ENCODE measurements around the gene PPT2.
"Not testable (repeated sequence)": the region's sequence is repeated elsewhere in the genome, so short reads cannot be mapped to it uniquely, and the experiment has no call there.

PPT2 gene

DNA sequence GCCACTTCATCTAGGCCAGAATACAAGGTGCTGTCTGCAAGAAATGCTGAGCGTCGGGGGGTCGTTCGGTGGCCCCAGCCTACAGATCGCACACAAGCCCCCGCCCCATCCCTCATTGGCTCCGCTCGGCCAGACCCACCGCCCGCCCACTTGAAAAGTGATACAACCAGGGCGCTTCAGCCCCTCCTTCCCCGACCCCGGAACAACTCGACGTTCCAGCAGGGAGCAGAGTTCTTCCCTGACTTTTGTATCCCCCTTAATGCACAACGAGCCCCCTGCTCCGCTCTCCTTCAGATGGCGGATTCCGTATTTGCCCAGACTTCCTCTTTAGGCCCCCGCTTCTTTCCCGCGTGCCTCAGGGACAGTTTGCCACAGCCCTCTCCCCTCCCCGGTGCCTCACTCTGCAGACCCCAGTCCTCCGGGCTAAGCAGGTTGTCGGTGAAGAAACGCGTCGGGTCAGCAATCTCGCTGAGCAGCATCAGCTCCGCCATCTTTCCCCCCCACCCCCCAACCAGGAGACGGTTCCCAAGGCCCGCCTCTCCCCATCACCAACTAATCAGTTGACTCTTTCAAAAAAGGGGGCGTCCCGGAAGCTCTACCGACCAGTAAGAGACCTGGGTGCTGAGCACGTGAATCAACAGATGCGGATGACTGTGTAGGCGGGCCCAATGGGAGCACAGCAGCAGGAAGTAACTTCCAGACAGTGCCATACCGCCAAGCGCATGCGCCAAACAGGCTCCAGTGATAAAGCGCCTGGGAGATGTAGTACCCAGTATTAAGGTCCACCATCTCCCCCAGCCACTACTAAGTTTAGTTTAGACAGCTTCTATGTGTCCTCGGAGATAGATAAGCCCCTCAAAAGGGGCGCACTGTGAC lies 26.0 kb upstream of the PPT2 start, which contains the start of gene ATF6B:
Gene ATF6B (minus strand): TSS at position 530 of the 876 bp plus-strand sequence. CDS start 39 bp downstream, at position 491.
- peak; percentile 98 to 100 for DNase-seq

DNA sequence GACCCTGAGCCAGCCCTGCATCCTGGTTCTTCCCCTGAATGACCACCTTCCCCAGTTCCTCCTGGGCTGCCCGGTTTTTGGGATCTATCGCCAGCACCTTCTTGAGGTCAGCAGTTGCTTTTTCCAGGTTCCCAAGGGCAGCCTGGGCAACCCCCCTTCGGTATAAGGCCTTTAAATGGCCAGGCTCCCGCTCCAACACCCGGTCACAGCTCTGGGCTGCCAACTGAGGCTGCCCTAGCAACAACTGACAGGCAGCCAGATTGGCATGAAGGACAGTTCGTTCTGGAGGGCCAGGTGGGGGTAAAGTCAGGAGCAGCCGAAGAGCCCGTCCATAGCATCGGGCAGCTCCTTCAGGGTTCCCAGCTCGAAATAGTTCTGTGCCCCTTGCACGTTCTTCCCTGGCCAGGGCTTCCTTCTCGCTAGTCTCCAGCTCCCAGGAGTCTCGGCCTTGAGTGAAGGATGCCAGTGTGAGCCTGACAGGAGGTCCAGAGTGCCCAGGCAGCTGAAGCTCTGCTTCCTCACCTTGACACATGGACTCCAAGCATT lies 25.1 kb upstream of the PPT2 start:
- no peak for DNase-seq

DNA sequence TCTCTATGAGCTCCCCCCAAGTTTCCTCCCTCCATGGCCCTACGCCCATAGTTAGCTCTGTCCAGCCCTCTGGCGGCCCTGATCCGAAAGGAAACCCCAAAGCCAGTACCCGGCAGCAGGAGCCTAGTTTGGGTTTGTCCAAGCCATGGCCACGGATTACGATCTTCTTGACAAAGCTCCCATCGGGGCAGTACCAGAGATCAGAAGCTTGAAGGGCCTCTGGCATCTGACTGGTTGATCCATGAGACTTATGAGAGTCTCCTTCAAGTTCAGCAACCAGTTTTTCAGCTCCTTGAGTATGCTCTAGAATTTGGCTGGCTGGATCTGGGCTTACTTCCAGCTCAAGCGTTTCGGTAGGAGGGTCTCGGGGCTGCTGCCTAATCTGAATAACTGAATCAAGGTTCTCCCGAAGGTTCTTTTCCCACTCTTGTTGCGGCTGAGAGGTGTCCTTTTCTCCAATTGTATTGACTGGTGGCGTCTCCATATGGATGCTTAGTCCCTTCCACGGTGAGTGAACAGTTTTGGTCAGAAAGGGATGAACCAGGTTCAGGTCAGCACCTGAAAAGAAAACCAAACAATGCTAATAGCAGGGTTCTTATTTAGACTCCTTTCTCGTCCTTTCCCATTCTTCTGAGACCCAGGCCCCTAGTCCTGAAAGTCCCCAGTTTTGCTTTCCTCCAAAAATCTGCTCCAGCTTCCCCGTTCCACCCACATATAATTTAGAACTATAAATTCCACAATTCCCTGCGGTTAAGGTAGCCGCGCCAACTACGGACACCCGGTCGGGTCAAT lies 24.4 kb upstream of the PPT2 start:
- no peak for DNase-seq

DNA sequence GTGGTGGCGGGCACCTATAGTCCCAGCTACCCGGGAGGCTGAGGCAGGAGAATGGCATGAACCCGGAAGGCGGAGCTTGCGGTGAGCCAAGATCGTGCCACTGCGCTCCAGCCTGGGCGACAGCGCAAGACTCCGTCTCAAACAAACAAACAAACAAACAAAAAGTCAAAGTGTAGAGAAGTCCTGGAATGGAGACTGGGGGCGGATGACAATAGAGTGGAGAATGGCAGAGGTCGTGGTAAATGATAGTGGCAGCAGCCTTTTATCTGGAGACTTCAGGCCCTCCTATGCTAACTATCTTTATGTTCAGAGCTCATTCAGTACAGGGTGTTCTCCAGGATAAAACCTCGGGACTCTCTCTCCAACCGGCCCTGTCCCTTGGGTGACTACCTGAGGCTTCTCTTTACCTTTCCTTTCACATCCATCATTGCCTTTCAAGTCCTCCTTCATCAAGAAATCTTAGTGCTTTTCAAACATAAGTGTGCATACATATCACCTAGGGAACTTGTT lies 22.4 kb upstream of the PPT2 start:
- DNase-seq = no peak

DNA sequence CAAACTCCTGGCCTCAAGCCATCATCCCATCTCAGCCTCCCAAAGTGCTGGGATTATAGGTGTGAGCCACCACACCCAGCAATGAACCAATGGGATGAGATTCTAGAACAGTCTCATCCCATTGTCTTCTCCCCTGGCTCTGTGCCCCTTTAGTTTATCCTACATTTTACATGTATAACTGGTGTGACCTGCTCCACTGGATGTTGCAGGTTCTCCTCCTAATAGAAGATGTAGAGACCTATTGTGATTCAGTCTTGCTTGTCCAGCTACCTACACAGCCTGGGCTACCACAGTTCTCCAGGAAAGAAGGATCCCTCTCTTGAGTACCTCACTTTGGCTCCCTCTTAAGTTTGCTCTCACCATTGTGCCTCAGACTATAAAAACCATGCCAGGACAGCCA lies 21.8 kb upstream of the PPT2 start:
- no peak for DNase-seq

DNA sequence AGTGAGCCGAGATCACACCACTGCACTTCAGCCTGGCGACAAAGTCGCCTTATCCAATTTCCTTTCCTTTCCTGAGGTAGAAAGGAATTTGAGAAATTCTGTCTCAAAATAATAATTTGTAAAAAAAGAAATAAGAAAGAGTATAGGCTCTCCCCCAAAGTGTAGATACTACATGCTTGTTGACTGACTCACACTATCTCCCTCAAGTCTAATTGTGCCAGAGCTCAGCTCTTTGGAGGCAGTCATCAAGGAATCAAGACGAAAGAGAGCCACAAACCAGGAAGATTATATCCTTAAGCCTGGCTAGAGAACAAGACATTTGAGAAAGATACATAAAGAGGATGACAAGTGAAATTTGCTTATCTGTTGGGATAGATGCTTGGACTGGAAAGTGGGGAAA lies 20.2 kb upstream of the PPT2 start:
- no peak for DNase-seq

DNA sequence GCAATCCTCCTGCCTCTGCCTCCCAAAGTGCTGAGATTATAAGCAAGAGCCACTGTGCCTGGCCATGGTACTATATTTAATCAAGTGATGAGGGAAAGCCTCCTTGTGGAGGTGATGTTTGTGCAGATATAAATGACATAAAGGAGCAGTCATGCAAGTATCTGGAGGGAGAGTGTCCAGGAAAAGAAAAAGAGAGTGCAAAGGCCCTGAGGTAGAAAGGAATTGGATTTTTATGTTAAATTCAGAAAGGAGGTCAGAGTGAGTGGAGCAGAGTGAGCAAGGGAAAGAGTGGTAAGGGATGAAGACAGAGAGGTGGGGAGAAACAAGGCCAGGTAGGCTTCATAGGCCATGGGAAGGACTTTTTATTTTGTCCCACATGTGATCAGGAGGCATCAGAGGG lies 16.5 kb upstream of the PPT2 start:
- DNase-seq = no peak

DNA sequence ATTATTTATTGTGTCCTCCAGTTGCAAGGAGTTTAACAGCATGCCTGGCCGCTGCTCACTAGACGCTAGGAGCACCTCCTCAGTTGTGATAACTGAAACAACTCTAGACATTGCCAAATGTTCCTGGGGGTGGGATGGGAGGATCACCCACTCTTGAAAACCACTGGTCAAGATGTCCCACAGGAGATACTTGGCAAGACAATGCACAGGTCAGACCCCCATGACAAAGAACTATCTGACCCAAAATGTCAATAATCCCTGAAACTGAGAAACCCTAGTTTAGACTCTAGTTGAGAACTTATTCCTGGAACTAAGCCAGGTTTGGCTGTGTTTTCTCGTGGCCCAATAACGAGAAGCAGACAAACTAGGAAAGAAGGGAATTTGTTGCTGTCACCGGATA lies 14.4 kb upstream of the PPT2 start:
- no peak for DNase-seq

DNA sequence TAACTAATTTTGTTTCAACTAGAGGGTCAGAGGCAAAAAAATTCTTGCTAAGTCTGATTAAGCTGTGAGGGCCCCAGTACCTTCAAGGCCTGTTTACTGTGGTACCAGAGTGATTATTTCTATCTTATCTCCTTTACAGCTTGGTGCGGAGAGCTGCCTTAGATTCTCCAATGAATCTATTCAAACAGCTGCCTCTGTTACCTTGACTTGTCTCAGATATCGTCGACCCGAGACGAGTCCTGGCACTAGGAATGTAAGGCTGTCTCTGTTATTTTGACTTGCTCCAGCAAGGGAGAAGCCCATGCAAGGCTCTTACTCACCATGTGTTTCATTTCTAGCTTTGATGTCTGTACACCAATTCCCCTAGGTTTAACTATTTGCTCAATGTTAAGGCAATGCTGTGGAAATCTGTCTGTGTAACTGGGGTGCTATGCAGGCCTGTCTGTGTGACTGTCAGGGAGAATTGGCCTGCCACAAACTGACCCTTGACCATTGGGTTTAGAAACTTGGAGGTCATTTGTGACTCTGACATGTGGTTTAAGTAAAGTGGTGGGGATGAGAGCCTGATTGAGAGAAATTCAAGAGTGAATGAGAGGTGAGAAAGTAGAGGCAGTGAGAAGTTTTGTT lies 13.4 kb upstream of the PPT2 start:
- no peak for DNase-seq

DNA sequence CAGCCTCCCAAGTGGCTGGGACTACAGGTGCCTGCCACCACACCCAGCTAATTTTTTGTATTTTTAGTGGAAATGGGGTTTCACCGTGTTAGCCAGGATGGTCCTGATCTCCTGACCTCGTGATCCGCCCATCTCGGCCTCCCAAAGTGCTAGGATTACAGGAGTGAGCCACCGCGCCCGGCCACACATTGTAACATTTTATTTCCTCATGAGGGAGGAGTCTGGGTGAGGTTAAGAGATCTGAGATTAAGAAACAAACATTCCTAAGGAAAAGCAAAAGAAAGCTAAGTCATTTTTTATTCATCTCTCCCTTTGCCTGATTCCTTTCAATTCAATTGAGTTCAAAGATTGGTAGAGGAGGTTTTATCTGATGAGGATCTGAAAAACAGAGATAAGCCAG lies 9.7 kb upstream of the PPT2 start:
- DNase-seq = not testable (repeated sequence)

DNA sequence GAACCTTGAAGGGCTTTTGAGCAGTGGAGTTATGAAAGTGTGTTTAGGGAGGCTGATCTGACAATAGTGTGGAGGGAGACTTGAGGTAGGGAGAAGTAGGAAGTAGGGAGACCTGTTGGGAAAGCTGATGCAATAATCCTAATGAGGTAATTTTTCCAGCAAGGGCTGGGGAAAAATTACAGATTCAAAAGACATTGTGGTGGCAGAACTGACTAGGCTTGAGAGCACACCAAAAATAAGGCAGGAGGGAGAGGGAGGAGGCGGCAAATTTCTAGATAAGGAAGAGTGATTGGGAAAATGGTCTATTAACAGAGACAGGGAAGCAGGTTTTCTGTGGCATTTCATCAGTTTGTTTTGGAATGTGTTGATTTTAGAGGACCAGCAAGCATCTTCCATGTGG lies 7.7 kb upstream of the PPT2 start:
- DNase-seq = no peak

DNA sequence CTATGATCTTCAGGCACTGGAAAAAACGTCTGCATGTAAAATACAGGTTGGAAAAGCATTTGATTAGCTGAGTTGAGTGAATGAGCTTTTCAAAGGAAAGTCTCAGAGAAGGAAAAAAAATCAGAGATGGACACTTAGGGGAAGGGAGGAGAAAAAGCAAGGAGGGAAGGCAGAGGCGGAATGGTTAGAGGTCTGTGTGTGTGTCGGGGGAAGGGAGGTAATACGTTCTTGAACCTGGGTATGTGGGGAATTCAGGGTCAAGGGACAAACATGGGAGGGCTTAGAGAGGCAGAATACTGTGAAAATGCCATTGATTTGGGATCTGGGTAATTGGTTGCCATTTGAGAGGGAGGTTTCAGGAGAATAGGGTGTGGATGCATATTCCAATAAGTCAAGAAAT lies 7.3 kb upstream of the PPT2 start:
- no peak for DNase-seq

DNA sequence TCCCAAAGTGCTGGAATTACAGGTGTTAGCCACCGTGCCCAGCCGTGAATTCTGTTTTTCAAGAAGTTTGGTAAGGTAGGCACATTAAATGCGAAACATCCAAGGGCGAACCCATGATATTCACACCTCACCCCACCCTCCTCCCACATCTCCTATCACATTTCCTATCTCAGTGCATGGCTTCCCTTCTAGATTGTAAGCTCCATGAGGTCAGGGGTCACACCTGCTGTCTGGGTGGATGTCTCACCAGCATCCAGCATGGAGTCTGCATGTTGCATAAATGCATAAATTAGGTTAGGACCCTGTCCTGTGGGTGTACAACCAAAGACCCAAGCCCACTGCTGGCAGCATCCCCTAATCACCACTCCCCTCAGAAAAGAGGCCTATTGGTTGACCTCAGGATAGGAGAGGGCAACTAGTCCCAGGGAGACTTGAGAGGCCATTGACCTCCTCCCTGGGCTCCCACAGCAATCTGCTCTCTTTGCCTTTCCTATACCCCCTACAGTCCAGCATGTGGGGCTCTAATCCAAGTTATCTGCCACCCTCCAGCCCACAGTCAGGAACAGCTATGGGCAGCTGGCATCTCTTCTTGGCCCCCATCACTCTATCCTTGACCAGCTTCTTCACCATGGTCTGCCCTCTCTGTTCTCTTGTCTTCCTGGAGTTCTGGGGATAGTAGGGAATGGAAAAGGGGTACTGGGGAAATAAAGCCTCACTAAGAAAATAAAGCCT lies 6.4 kb upstream of the PPT2 start:
- DNase-seq = no peak

DNA sequence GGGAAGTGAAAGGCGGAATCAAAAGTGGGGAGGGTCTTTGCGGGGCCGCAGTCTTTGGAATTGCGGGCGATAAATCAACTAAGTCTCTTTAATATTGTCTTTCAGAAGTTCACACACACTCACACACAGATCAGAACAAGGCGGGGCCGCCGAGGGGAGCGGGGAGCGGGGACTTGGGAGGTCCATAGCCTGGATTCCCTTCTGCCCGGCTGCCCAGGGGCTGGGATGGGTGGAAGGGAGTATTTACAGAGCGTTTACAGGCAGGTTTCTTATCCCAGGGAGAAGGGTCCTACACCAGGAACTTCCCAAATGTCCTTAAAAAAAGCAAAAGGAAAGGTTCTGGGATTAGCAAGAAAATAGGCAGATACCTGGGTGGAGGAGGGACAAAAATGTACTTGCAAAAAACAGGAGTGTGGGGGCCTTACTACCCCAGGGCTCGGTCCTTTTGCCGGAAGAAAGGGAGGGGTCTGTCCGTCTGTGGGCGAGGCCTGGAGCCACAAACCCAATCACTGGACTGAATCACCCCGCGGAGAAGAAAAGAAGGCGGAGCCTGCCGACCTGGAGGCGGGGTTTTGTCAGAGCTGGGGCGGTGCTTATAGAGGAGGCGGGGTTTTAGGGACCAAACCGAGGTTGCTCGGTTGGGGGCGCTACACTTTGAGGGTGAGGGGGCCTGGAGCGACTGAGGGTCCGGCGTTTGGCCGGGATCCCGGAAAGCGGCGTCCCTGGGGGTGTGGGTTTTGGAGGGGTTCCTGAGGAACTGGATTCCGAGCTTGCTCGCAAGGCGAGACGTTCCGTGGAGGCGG lies 5.5 kb upstream of the PPT2 start:
- peak; percentile 76 to 78 for DNase-seq

DNA sequence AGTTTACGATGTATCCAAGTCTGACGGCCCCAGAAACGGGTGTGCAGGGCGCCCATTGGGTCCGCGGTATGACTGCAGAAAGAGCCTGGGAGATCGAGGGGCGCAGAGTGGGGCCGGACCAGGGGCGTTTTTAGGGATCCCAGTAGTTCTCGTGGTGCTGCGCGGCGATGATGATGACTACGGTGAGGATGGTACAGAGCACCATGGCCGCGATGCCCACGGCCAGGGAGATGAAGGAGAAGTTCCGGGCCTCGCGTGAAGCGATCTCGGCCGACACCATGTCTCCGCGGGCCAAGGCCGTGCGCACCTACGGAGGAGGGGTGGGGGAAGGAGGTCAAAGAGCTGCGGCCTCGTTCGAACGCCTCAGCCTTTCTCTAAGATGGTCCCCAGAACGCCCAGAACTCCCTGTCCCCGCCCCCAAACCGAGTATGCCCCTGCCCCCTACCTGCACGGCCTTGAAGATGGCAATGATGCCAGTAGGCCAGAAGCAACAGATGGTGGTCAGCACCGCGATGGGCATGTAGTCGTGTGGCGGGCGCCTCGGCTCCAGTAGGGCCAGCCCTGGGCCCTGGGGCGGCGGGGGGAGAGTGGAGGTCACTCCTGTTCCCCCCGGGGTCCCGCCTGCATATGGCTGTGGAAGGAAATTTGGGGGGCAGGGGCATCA lies 4.7 kb upstream of the PPT2 start:
- DNase-seq = no peak

DNA sequence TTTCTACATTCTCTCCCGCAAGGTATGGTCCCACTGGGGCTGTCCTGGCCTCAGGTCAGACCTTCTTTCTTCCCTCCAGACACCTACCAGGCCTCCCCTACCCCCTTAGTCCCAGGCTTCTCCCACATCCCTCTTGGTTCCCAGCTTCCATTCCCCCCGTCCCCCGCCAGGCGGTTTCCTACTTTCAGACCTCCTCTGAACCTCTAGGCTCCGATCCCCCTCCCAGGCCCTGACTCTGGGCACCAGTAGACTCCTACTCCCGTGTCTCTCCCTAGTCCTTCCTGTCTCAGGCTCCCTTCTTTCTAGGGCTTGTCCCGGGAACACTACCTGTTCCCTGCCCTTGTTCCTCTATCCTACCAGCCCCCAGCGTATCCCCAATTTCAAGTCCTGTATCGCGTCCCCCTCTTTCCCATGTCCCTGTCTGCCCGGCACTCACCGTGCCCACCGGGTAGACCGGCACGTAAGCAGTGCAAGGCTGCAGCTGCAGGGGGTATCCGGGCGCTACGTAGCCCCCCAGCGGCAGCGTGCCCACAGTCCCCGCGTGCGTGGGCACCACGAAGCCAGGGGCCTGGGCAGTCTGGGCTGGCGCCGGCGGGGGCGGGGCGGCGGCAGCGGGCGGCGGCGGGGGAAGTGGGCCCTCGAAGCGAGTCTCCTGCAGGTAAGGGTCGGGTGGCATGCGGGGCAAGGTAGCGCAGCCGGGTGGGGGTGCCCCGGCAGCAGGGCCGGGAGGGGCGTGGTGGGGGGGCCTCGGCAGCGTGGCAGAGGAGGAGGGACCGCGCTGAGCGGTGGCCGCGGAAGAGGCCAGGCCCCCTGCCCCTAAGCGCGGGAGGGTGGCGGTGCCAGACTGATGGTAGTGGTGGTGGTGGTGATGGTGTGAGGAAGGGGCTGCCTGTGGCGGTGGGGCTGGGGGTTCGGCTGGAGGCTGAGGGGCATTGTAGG lies 3.7 kb upstream of the PPT2 start:
- no peak for DNase-seq

DNA sequence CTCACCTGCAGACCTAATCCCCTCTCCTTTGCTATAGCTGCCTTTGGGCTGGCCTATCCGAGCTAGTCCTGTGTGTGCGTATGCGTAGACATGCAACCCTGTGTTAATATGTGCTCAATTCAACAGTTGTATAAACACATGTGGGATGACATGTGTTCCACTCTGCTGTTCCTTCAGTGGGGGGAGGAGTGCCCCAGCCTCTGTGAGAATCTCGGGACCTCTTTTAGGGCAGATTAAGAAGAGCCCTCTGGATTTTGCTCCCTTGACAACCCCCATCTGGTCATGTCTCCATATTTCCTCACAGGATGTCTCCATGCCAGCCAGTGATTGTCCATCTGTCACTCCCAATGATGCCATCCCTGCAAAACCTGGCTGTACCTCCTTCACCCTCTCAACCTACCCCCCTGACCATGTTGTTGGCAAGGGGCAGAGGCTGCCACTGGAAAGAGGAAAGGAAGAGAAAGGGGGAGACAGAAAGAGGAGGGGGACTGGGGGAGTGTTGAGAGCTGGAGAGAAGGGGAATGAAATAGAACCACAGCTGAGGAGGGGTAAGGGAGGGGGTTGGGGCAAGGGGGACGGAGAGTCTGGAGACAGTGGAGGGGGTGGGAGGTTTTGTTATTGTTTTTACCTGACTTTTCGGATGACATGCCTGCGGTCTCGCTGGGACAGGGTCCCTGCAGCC lies 2.6 kb upstream of the PPT2 start:
- no peak for DNase-seq

DNA sequence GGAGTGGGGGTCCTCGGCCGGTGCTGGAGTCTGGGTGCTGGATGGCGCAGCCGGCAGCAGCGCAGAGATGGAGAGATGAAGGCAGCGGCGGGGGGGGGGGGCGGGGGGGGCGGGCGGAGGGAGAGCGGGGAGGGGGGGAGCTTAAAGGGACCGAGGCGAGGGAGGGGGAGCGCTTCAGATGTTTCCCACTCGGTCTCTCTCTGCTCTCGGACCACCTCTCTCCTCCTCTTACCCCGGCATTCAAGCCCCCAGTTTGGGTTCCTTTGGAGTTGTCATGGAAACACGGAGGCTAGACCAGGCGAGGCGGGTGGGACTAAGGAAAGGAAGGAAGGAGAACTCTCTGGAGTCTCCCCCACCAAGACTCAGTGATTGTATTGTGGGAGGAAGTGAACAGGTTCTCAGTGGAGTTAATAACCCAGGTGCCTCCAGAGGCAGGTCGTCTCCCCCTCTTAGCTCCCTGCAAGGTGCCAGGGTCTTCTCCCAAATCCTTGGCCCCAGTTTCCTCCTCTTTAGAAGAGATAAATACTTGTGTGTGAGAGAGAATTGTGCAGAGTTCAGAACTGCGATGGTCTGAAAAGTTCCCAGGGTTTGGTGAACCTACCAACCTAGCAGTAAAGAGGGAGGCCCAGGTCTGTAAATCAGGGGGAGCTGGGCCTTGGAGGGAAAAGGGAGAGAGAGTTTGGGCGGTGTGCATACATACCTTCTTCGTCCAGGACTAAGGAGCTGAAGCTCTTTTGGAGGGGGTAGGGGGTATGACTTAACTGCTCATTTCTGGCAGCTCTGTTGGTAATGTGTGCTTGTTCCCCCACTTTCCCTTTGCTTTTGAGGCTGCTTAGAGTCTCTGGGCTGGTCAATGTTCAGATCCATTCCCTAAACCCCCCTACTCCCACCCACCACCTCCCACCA lies 1.8 kb upstream of the PPT2 start, which contains the start of gene PRRT1:
Gene PRRT1 (minus strand): TSS at position 77 of the 906 bp plus-strand sequence. CDS start 112 bp downstream, outside the sequence.
- no peak for DNase-seq

All from CD4-positive, alpha-beta T cell treated with Interleukin-1 beta for 1 hour (primary cell).